Liver (tissue), 9 donors: ENCODE data around the gene HK2. TPM values are rescaled to one million over a fixed set of nuclear protein-coding genes. Genes with fewer than 3 reads are reported as not detected.

Source experiments
- DNase-seq: peaks from one replicate; pipeline ENCODE4 v3.0.0-alpha.2; 2017; ENCODE audit warnings: low spot score
- H3K27ac ChIP-seq, 2 donors: one replicate each; pipeline ENCODE4 v1.7.0; 2013; ENCODE audit warnings: inconsistent platforms in 2 of 2, low read length in 2 of 2, control low read depth in 1 of 2, low read depth in 1 of 2, mild to moderate bottlenecking in 1 of 2
- H3K27me3 ChIP-seq, 4 donors: one replicate each; pipeline versions ENCODE4 v1.6.1 to v1.7.0; 2013; ENCODE audit warnings: low read length in 3 of 4, inconsistent platforms in 1 of 4, mild to moderate bottlenecking in 1 of 4, moderate library complexity in 1 of 4; ENCODE audit not compliant: control insufficient read depth in 4 of 4, insufficient read depth in 4 of 4
- H3K36me3 ChIP-seq, 4 donors: one replicate each; pipeline versions ENCODE4 v1.6.1 to v1.7.0; 2013; ENCODE audit warnings: low read length in 3 of 4, mild to moderate bottlenecking in 3 of 4, low read depth in 1 of 4, moderate library complexity in 1 of 4; ENCODE audit not compliant: control insufficient read depth in 4 of 4, insufficient read depth in 3 of 4
- H3K4me1 ChIP-seq, 4 donors: one replicate each; pipeline versions ENCODE4 v1.6.1 to v1.7.0; 2013; ENCODE audit warnings: low read length in 3 of 4, mild to moderate bottlenecking in 3 of 4, moderate library complexity in 1 of 4; ENCODE audit not compliant: control insufficient read depth in 4 of 4, insufficient read depth in 4 of 4
- H3K4me3 ChIP-seq, 3 donors: one replicate each; pipeline versions ENCODE4 v1.6.1 to v1.7.0; 2013; ENCODE audit warnings: low read length in 3 of 3, control low read depth in 1 of 3, low read depth in 1 of 3, mild to moderate bottlenecking in 1 of 3
- H3K9ac ChIP-seq, 2 donors: one replicate each; pipeline ENCODE4 v1.7.0; 2013; ENCODE audit warnings: low read length in 2 of 2, mild to moderate bottlenecking in 2 of 2, moderate library complexity in 2 of 2, control low read depth in 1 of 2, low read depth in 1 of 2
- H3K9me3 ChIP-seq, 4 donors: one replicate each; pipeline versions ENCODE4 v1.6.1 to v1.7.0; 2013; ENCODE audit warnings: low read length in 3 of 4; ENCODE audit not compliant: control insufficient read depth in 4 of 4
- FOXA2 ChIP-seq: IDR thresholded peaks from 2 replicates; pipeline ENCODE4 v1.6.1; 2016; ENCODE audit warnings: antibody characterized with exemption
- GABPA ChIP-seq, 2 donors: IDR thresholded peaks in 1 of 2; conservative IDR thresholded peaks in 1 of 2; 2 replicates each; pipeline ENCODE4 v1.6.1; 2016; ENCODE audit warnings: antibody characterized with exemption in 2 of 2, mild to moderate bottlenecking in 1 of 2, moderate library complexity in 1 of 2
- HNF4A ChIP-seq, 2 donors: conservative IDR thresholded peaks; 2 replicates each; pipeline ENCODE4 v1.6.1; 2016; ENCODE audit warnings: antibody characterized with exemption in 2 of 2, mild to moderate bottlenecking in 2 of 2
- HNF4G ChIP-seq: IDR thresholded peaks from 2 replicates; pipeline ENCODE4 v1.6.1; 2016; ENCODE audit warnings: antibody characterized with exemption
- NR2F2 ChIP-seq: IDR thresholded peaks from 2 replicates; pipeline ENCODE4 v1.6.1; 2016; ENCODE audit warnings: antibody characterized with exemption
- RAD21 ChIP-seq, 2 donors: IDR thresholded peaks; 2 replicates each; pipeline ENCODE4 v1.6.1; 2016; ENCODE audit warnings: antibody characterized with exemption in 2 of 2, mild to moderate bottlenecking in 2 of 2
- SP1 ChIP-seq: IDR thresholded peaks from 2 replicates; pipeline ENCODE4 v1.6.1; 2018; ENCODE audit warnings: antibody characterized with exemption, mild to moderate bottlenecking
- YY1 ChIP-seq: IDR thresholded peaks from 2 replicates; pipeline ENCODE4 v1.6.1; 2016; ENCODE audit warnings: antibody characterized with exemption, mild to moderate bottlenecking
- WGBS: extraction: QIAGEN DNeasy Blood & Tissue Kit; methylation state at CpG from one replicate; pipeline ENCODE4 v1.1.7; 2013; 5-methylcytosine and 5-hydroxymethylcytosine counted together
- polyA plus RNA-seq, 2 donors: library from polyadenylated mRNA; stranded (reverse) in 1 of 2; unstranded in 1 of 2; fragments of 200-250 nt in 1 of 2; fragments of >200 nt in 1 of 2; fragmentation: Nextera tagmentation in 1 of 2; extraction: Ambion mirVana in 1 of 2; gene quantifications; one replicate each; pipeline versions ENCODE4 v1.2.1 to v1.2.3, GENCODE V29; 2013 to 2015
- total RNA-seq, 2 donors: library from RNA; depleted of rRNA; stranded (reverse); fragments of >200 nt; gene quantifications; one replicate each; pipeline ENCODE4 v1.2.3, GENCODE V29; 2014
- TF ChIP-seq, protein P1 (sequence below): IDR thresholded peaks from 2 replicates; pipeline ENCODE4 v1.6.1; 2016; ENCODE audit warnings: antibody characterized with exemption
- TF ChIP-seq, protein P2 (sequence below): IDR thresholded peaks from 2 replicates; pipeline ENCODE4 v1.6.1; 2016; ENCODE audit warnings: antibody characterized with exemption
- TF ChIP-seq, protein P3 (sequence below): IDR thresholded peaks from 2 replicates; pipeline ENCODE4 v1.6.1; 2016; ENCODE audit warnings: antibody characterized with exemption, mild to moderate bottlenecking
- donor health status: healthy.
- donor health status: healthy.
- donor health status: healthy.
- donor health status: healthy.
- donor health status: healthy.

The HK2 gene
- total and polyA plus RNA-seq, 4 donors = 0.21 to 3.5 (median 1.0) TPM

DNA sequence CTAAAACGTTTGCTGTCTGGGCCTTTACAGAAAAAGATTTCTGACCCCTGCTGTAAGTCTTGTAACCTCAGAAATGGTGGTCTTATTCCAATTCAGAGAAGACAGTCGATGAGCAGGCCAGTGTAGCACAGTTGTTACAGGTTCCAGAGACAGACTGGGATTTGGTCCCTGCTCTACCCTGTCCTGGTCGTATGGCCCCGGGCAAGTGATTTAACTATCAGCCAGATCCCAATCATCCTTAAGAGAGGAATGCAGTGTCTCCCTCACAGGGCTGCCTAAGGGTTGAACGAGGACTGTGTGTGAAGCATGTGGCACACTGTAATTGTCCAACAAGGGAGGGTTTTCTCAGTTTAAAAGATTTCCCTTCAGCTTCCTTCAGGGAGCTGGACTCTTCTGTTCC lies 47.2 kb downstream of the HK2 start:
- WGBS = 85% methylated on average over 5 of the region's 5 CpGs
- Histone ChIP-seq H3K27ac (no peak overlapping the region), H3K9me3 (no peaks in the 10 kb centered on the region), H3K9ac (no peak overlapping the region), H3K4me3 (no peak overlapping the region), H3K36me3 (no peaks in the 10 kb centered on the region), H3K4me1 (no peaks in the 10 kb centered on the region), H3K27me3 (no peaks in the 10 kb centered on the region)
- DNase-seq = no peak
- TF ChIP-seq, protein P1, sequence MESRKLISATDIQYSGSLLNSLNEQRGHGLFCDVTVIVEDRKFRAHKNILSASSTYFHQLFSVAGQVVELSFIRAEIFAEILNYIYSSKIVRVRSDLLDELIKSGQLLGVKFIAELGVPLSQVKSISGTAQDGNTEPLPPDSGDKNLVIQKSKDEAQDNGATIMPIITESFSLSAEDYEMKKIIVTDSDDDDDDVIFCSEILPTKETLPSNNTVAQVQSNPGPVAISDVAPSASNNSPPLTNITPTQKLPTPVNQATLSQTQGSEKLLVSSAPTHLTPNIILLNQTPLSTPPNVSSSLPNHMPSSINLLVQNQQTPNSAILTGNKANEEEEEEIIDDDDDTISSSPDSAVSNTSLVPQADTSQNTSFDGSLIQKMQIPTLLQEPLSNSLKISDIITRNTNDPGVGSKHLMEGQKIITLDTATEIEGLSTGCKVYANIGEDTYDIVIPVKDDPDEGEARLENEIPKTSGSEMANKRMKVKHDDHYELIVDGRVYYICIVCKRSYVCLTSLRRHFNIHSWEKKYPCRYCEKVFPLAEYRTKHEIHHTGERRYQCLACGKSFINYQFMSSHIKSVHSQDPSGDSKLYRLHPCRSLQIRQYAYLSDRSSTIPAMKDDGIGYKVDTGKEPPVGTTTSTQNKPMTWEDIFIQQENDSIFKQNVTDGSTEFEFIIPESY = no peak
- TF ChIP-seq FOXA2 (no peak), NR2F2 (no peak), RAD21 (IDR thresholded peaks at IDR 0.05) (no peak), SP1 (no peak), GABPA (IDR thresholded peaks at IDR 0.05 in 1 of 2, conservative IDR thresholded peaks at IDR 0.05 in 1 of 2) (no peak), HNF4A (conservative IDR thresholded peaks at IDR 0.05) (no peak), HNF4G (no peak)

DNA sequence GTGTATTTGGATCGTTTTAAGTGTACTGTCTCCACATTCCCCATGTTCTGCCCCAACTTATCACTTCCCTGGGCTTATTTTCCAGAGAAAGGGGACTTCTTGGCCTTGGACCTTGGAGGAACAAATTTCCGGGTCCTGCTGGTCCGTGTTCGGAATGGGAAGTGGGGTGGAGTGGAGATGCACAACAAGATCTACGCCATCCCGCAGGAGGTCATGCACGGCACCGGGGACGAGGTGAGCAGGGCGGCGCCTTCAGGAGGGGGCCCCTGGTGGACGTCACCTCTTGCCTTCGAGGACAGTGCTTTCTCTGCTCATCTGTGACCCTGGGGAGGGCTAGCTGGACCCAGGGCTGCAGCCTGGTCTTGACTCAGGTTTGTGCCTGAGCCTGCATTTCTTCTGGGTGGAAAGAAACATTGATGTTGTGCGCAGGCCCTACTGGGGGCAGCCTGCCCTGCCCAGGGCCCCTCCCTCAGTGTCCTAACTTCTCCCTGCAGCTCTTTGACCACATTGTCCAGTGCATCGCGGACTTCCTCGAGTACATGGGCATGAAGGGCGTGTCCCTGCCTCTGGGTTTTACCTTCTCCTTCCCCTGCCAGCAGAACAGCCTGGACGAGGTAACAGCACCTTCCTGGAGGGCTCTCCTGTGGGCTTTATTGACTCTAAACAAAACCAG lies 47.8 kb downstream of the HK2 start:
- TF ChIP-seq YY1 = no peak
- TF ChIP-seq, protein P2, sequence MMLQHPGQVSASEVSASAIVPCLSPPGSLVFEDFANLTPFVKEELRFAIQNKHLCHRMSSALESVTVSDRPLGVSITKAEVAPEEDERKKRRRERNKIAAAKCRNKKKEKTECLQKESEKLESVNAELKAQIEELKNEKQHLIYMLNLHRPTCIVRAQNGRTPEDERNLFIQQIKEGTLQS = no peak
- TF ChIP-seq HNF4A (conservative IDR thresholded peaks at IDR 0.05) = no peak
- no peak for TF ChIP-seq SP1
- TF ChIP-seq, protein P3, sequence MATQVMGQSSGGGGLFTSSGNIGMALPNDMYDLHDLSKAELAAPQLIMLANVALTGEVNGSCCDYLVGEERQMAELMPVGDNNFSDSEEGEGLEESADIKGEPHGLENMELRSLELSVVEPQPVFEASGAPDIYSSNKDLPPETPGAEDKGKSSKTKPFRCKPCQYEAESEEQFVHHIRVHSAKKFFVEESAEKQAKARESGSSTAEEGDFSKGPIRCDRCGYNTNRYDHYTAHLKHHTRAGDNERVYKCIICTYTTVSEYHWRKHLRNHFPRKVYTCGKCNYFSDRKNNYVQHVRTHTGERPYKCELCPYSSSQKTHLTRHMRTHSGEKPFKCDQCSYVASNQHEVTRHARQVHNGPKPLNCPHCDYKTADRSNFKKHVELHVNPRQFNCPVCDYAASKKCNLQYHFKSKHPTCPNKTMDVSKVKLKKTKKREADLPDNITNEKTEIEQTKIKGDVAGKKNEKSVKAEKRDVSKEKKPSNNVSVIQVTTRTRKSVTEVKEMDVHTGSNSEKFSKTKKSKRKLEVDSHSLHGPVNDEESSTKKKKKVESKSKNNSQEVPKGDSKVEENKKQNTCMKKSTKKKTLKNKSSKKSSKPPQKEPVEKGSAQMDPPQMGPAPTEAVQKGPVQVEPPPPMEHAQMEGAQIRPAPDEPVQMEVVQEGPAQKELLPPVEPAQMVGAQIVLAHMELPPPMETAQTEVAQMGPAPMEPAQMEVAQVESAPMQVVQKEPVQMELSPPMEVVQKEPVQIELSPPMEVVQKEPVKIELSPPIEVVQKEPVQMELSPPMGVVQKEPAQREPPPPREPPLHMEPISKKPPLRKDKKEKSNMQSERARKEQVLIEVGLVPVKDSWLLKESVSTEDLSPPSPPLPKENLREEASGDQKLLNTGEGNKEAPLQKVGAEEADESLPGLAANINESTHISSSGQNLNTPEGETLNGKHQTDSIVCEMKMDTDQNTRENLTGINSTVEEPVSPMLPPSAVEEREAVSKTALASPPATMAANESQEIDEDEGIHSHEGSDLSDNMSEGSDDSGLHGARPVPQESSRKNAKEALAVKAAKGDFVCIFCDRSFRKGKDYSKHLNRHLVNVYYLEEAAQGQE = no peak
- no peak for TF ChIP-seq GABPA (IDR thresholded peaks at IDR 0.05 in 1 of 2, conservative IDR thresholded peaks at IDR 0.05 in 1 of 2)
- TF ChIP-seq RAD21 (IDR thresholded peaks at IDR 0.05) = no peak
- Histone ChIP-seq H3K9me3 (no peaks in the 10 kb centered on the region), H3K36me3 (peaks cover 0 to under 1% (median 0%) of the 10 kb centered on the region in 4 donors), H3K4me1 (no peaks in the 10 kb centered on the region), H3K9ac (no peak overlapping the region), H3K4me3 (no peak overlapping the region), H3K27ac (no peak overlapping the region), H3K27me3 (no peaks in the 10 kb centered on the region)
- DNase-seq = no peak
- 92% methylated on average over 19 of the region's 19 CpGs for WGBS

DNA sequence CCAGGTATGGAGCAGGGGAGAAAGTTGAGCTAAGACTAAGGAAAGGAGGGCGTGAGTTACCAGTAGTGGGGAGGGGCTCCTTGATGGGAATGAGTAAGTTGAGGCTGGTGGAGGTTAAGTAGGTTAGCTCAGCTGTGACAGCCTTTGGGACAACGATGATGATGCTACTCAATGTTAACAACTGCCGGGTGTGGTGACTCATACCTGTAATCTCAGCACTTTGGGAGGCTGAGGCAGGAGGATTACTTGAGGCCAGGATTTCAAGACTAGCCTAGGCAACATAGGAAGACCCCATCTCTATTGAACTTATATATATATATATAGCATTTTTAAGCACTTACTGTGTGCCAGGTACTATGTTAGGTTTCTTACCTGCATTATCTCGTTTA lies 48.4 kb downstream of the HK2 start:
- Histone ChIP-seq H3K4me1 (no peaks in the 10 kb centered on the region), H3K4me3 (no peak overlapping the region), H3K27ac (no peak overlapping the region), H3K27me3 (no peaks in the 10 kb centered on the region), H3K9ac (no peak overlapping the region), H3K9me3 (no peaks in the 10 kb centered on the region), H3K36me3 (peaks cover 0 to 4% (median 0%) of the 10 kb centered on the region in 4 donors)
- DNase-seq = no peak
- TF ChIP-seq FOXA2 = no peak
- WGBS = 89% methylated on average over 4 of the region's 4 CpGs
